Heart left ventricle (tissue), 13 donors: Measurements from ENCODE around the gene EIF2AK2.

Experiments used
- POLR2A ChIP-seq, 2 donors: fragments of 450-650 bp; IDR thresholded peaks; one replicate each; pipeline ENCODE4 v1.6.1; 2017; ENCODE audit warnings: antibody characterized with exemption in 2 of 2, mild to moderate bottlenecking in 2 of 2, moderate library complexity in 2 of 2
- TF ChIP-seq, protein P1 (sequence below), 12 donors: fragments of 200-600 bp; sonication (generic) in 4 of 12; IDR thresholded peaks; one replicate each; pipeline versions ENCODE4 v1.5.0 to v1.8.0; 2018 to 2022; ENCODE audit warnings: antibody characterized with exemption in 12 of 12, mild to moderate bottlenecking in 5 of 12
- donor health status: ischemic (EF 13 %, LVEDD 7.1; RV severe dilation, severe dysfunction).
- donor health status: DM: no; HTN: yes; CAD: no.
- donor health status: DM: no; HTN: no; CAD: no.
- donor health status: ischemic (EF 25% LVEDD 6.9; RV normal size, moderate dysfunction).
- donor health status: ischemic (EF 25% LVEDD 5.7; RV mildly dilated, moderate dysfunction).
- donor health status: ischemic (EF 35%, LVEDD 5.7; RV mildly dilated, moderate dysfunction).
- donor health status: nonischemic (EF 11% LVEDD 7.7; RV severe dilation, severe dysfunction).
- donor health status: DM: yes; HTN: yes; CAD: no.
- donor health status: PGD.
- donor health status: ischemic (EF 29% LVEDD 5.4; RV normal size, mild dysfunction).
- donor health status: nonischemic (EF 23%, LVEDD 6.1; RV moderate dilation, normal function).

DNA sequence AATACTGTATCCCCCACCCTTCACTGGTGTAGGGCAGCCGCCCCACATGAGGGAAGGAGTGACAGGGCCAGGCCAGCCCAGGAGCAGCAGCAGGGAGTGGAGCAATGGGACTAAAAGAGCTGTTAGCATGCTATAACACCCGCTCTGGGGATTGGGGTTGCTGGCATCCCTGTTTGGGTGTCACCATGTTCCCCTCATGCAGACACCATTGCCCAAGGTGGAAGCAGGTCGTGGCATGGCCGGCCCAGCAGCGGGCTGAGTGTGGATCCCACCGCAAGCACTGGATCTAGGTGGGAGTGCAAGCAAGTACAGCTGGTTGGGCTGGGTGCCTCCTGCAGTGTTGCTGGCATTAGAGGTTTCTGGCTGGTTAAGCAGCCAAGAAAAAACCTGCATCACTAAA, 35.0 kb upstream of the EIF2AK2 start:
- TF ChIP-seq, protein P1, sequence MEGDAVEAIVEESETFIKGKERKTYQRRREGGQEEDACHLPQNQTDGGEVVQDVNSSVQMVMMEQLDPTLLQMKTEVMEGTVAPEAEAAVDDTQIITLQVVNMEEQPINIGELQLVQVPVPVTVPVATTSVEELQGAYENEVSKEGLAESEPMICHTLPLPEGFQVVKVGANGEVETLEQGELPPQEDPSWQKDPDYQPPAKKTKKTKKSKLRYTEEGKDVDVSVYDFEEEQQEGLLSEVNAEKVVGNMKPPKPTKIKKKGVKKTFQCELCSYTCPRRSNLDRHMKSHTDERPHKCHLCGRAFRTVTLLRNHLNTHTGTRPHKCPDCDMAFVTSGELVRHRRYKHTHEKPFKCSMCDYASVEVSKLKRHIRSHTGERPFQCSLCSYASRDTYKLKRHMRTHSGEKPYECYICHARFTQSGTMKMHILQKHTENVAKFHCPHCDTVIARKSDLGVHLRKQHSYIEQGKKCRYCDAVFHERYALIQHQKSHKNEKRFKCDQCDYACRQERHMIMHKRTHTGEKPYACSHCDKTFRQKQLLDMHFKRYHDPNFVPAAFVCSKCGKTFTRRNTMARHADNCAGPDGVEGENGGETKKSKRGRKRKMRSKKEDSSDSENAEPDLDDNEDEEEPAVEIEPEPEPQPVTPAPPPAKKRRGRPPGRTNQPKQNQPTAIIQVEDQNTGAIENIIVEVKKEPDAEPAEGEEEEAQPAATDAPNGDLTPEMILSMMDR (IDR thresholded peaks at IDR 0.05), result no peak
- TF ChIP-seq POLR2A (IDR thresholded peaks at IDR 0.05), result no peak
